ENCODE measurements around the gene C1orf116.

DNA sequence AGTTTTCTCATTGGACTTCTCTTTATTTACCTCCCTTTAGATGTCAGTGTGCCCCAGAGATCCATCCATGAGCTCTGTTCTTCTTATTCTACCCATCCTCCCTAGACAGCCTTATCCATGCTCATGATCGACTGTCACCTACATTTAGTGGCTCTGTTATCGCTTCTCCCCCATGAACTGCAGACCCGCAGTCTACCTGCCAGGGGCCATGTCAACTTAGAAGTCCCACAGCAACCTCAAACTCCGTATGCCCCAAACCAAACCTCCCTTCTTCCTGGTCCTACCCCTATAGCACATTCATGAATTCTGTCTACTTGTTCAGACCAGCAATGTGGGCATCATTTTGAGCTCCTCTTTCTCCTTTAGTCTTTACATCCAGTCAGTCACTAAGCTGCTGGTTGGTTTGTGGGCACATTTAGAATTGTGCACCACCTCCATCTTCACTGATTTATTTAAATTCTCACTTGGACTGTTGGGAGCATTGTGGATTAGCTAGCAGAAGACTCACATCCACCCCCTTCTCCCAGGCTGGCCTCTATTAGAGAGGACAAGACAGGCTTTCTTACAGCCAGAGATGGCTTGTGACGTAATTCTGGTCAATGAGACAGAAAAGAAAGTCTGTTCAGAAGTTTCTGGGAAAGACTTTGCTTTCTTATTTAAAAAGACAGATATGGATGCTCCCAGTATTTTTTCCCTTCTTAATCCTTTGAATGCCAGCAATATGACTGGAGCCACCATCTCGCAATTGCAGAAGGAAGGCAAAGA lies 19.1 kb downstream of the C1orf116 start:
- no peak for TF ChIP-seq POLR2A (IDR thresholded peaks at IDR 0.05)
- TF ChIP-seq, protein P1, sequence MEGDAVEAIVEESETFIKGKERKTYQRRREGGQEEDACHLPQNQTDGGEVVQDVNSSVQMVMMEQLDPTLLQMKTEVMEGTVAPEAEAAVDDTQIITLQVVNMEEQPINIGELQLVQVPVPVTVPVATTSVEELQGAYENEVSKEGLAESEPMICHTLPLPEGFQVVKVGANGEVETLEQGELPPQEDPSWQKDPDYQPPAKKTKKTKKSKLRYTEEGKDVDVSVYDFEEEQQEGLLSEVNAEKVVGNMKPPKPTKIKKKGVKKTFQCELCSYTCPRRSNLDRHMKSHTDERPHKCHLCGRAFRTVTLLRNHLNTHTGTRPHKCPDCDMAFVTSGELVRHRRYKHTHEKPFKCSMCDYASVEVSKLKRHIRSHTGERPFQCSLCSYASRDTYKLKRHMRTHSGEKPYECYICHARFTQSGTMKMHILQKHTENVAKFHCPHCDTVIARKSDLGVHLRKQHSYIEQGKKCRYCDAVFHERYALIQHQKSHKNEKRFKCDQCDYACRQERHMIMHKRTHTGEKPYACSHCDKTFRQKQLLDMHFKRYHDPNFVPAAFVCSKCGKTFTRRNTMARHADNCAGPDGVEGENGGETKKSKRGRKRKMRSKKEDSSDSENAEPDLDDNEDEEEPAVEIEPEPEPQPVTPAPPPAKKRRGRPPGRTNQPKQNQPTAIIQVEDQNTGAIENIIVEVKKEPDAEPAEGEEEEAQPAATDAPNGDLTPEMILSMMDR (IDR thresholded peaks at IDR 0.05), result no peak
